HG02938 (cell line): ENCODE data around the gene KIAA1958.

Experiments used
- ATAC-seq: cut with Tn5 transposase; IDR thresholded peaks from one replicate; pipeline ENCODE4 v1.9.1; 2021; ENCODE audit warnings: mild to moderate bottlenecking, moderate library complexity; ENCODE audit not compliant: unreplicated experiment

The KIAA1958 gene, protein sequence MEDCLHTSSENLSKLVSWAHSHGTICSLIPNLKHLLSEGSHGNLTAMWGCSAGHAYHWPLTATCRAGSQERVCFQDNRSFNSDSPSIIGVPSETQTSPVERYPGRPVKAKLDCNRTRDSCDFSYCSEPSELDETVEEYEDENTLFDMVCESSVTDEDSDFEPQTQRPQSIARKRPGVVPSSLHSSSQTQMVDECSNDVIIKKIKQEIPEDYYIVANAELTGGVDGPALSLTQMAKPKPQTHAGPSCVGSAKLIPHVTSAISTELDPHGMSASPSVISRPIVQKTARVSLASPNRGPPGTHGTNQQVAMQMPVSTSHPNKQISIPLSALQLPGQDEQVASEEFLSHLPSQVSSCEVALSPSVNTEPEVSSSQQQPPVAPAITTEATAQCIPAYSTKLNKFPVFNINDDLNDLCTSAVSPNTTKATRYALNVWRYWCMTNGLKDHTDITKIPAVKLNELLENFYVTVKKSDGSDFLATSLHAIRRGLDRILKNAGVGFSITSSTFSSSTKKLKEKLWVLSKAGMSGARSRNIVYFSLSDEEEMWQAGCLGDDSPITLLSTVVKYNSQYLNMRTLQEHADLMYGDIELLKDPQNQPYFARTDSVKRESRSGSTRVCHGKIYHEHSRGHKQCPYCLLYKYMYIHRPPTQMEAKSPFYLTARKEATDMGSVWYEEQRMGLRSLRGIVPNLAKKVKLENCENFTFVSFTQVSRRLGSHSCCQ

DNA sequence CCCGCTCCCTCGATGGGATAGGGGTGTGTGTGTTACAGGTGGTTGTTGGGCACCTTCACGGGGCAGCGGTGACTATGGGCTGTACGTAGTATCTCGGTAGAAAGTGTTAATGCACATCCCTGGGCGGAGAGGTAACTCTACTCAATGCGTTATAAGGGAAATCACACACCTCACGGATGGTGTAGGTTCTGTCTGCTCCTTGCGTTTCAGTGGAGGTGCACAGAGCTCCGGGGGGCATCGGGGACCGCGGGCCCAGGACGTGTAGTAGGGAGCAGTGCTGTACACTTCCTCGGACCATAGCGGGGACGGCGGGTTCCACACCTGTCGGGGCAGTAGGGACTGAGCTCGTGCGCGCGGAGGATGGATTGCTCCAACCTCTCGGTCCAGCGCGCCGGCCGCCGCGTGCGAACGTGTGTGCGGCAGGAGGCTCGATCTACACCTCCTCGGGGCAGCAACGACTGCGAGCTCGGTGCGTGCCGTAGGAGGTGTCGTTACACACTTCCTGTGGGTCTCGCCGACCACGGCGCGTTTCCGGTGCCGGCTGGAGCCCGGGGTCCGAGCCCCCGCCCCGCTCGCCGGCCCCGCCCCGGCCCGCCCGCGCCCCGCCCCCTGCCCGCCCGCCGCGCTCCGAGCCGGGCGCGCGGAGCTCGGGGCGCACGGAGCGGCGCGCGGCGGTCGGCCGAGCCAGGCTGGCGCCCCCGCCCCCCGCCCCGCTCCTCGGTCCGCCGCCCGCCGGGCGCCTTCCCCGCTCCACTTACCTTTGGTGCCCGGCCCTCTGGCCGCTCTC, at the start of gene KIAA1958:
TSS of gene KIAA1958 (plus strand) at position 607 of the 787 bp plus-strand sequence. CDS start 87,254 bp downstream, outside the sequence.
- peak; percentile 80 for ATAC-seq

DNA sequence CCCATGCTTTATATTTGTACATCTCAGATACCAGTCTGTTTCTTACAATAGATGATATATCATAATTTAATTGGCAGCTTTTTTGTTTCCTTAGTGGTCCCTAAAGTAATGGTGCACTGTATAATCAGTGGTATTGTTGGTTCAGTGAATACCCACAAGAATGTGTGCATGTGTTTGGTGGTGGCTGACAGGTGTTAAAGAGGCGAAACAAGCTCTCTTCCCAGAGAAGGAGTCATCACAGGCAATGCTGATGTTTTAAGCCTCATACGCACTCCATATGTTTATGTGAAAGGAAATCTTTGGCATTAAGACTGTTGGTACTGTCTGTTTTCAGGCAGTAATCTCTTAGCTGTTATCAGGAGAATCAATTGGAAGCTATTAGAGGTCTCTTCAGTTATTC, 49.2 kb upstream of the KIAA1958 start:
- no peak for ATAC-seq

GRCh38 chr9:112439171-112439570, 47.5 kb upstream of the KIAA1958 start:
- ATAC-seq: no peak

DNA sequence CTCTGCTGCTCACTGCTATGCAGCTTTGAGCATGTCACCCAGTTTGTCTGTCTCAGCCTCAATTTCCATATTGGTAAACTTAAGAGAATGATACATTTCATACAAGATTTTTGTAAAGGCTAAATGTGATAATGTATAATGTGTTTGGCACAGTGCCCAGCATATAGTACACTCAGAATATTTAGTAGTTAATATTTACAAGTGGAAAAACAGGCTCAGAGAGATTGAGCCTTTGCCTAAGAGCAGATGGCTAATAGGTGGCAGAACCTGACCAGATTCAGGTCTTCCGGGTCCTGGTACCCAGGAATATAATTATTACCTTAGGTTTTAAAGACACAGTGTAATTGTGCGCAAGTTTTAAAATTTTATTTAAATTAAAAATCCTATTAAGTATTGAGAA, 46.8 kb upstream of the KIAA1958 start:
- ATAC-seq: no peak

- ATAC-seq: no peak
Measured at GRCh38 chr9:112443200-112443599, 43.4 kb upstream of the KIAA1958 start.

DNA sequence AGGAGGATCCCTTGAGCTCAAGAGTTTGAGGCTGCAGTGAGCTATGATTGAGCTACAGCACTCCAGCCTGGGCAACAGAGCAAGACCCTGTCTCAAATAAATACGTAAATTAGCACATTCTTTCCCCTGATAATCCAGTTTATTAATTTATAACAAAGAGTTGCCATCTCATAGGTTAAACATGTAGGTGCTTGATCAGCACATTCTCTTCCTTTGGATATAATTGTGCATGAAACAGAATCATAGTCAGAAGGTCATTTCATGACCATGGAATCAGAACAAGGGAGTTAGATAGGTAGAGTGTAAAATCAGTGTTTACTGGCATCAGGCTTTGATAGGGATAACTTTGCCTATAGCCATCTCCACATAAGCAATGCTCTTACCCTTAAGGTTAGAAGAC, 43.0 kb upstream of the KIAA1958 start:
- ATAC-seq: no peak

DNA sequence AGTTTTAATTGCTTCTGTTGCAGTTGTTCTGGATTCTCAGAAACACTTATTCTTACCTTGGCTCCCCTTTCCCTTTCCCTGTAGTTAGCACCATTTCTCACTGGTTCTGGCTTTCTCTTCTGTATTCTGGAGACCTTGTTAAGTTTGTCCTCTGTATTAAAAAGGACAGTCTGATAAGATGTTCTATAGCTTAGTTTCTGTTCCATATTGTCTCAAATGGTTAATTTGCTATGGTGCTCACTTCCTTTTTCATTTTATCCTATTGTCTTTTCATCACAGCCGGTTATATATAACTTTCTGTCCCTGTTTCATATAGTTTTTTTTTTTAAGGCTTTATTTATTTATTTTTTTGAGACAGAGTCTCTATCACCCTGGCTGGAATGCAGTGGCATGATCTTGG, 41.4 kb upstream of the KIAA1958 start:
- no peak for ATAC-seq

GRCh38 chr9:112446080-112446479, 40.5 kb upstream of the KIAA1958 start:
- no peak for ATAC-seq

- no peak for ATAC-seq
Measured at GRCh38 chr9:112446526-112446925, 40.1 kb upstream of the KIAA1958 start.

DNA sequence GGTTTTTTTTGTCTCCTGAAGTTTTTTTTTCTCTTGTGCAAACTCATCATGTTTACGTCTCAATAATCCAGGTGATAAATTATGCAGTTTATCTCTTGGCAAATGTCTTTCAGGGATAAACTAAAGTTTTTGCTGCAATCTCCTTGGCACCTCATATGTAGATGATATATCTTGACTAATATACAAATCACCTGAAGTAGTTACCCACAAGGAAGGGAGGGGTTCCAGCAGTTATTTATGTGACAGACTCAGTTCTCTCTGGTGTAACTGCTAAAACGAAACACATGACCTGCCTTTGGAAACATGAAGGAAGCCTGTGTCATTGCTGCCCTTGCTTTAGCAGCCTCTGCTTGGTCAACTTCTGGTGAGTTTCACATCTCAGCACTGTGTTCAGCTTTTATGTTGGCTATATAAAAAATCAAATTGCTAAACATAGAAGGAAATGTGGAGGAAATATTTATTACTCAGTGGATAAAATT, 39.3 kb upstream of the KIAA1958 start:
- ATAC-seq: no peak

DNA sequence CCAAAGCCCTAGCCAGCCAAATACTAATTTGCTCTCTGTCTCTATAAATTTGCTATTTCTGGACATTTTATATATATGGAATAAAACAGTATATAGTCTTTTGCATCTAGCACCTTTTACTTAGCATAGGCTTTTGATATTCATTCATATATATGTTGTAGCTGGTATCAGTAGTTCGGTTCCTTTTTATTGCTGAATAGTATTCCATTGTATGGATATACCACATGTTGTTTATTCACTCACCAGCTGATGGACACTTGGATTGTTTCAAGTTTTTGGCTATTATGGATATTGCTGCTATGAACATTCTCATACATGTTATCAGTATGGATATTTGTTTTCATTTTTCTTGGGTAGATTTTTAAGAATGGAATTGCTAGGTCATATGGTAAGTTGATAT, 23.8 kb upstream of the KIAA1958 start:
- no peak for ATAC-seq

- ATAC-seq: no peak
Measured at GRCh38 chr9:112465352-112465751, 21.3 kb upstream of the KIAA1958 start.

- ATAC-seq: no peak
Measured at GRCh38 chr9:112472996-112473395, 13.6 kb upstream of the KIAA1958 start.

DNA sequence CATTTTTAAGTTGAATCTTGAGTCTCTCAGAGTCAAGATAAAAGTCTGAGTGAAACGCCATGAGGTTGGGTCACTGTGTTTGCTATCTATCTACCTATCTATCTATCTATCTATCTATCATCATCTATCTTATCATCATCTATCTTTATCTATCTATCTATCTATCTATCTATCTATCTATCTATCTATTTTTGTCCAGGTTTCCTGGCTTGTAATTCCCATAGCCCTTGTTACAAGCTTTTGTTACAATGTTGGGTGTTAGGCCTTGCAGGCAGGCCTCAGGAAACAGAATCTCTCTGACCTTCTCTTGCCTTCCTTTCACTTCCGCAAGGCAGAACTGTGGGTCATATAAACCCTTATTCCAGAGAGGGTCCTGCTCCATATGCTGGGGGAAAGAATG, 12.6 kb upstream of the KIAA1958 start:
- ATAC-seq: no peak

DNA sequence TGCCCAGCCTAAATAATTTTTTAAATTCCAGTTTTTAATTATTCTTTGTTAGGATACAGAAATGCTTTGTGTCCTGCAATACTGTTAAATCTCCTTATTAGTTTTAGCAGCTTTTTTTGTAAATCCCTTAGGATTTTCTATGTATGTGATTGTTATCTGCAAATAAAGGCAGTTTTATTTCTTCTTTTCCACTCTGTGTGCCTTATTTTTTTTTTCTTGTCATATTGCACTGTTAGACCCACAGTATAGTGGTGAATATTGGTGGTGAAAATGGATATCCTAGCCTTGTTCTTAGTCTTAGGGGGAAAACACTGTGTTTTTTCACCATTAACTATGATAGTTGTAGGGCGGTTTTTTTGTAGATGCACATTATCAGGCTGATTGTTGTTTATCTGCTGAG, 11.3 kb upstream of the KIAA1958 start:
- no peak for ATAC-seq

DNA sequence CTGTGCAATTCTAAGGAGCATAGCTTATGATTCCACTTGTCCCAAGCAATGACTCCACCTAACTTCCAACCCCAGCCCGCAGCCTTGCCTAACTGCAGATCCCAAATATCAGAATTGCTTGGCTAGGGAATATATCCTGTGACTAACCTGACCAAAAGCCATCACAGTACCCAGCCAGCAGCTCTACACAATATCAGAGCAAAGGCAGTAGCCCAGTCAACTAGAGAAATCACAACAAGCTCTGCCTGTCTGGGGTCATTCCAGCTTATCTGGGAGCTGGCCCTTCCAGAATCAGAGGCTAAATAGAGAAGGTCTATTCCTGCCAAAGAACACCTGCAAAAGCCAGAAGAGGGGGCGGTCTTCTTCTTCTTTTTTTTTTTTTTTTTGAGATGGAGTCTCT, 9.3 kb upstream of the KIAA1958 start:
- no peak for ATAC-seq

GRCh38 chr9:112479221-112479620, 7.4 kb upstream of the KIAA1958 start:
- no peak for ATAC-seq

- ATAC-seq: no peak
Measured at GRCh38 chr9:112484607-112485006, 2.0 kb upstream of the KIAA1958 start.

DNA sequence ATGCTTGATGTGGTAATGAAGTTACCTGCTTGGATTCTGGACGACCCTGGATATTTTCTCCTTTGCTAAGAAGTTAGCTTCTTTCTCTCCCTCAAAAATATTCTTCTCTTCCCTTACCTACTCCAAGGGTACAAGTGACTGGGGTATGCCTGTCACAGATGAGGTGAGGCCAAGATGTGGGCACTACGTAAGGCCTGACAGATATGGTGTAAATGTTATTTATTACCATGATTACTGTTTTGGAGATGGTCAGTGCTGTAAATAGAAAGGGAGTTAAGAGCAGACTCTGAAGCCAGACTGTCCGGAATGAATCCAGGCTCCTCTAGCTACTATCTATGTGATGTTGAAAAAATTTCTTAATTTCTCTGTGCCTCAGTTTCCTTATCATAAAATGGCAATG, 1.1 kb upstream of the KIAA1958 start:
- no peak for ATAC-seq

- ATAC-seq: peak; percentile 38
Measured at GRCh38 chr9:112487008-112487798, 576 bp downstream of the KIAA1958 start.
